Naive thymus-derived CD4-positive, alpha-beta T cell (primary cell): ENCODE results near the gene TCAP. TPM values are rescaled to one million over a fixed set of nuclear protein-coding genes. Genes with fewer than 3 reads are reported as not detected.
"Not testable (repeated sequence)": the region's sequence is repeated elsewhere in the genome, so short reads cannot be mapped to it uniquely, and the experiment has no call there.

Experiments
- ATAC-seq: fragments of 150-1000 bp; cut with Tn5 transposase; 2 replicates; pipeline ENCODE4 v1.10.0; 2021; ENCODE audit warnings: mild to moderate bottlenecking, moderate library complexity
- CTCF ChIA-PET: fragments of 350-600 bp; sonication (Branson Sonifier 250); formaldehyde crosslinking; loops from one replicate; lab custom pipeline; 2021; ENCODE audit warnings: antibody characterized with exemption; lab: Charles Lee
- POLR2A ChIA-PET: fragments of 350-600 bp; sonication (Branson Sonifier 250); formaldehyde crosslinking; loops from one replicate; lab custom pipeline; 2021; ENCODE audit warnings: antibody characterized with exemption, inconsistent platforms; lab: Charles Lee
- DNase-seq, 9 donors: peaks; one replicate each; pipeline versions ENCODE4 v3.0.0 to v3.0.0-alpha.2; 2020 to 2022; ENCODE audit warnings: mixed read lengths in 1 of 9
- H3K27ac ChIP-seq: one replicate; pipeline ENCODE4 v1.7.0; 2013; ENCODE audit warnings: mild to moderate bottlenecking, low read depth, low read length, moderate library complexity
- H3K27me3 ChIP-seq, 2 donors: one replicate each; pipeline ENCODE4 v1.7.0; 2013; ENCODE audit warnings: low read length in 2 of 2, mild to moderate bottlenecking in 2 of 2, moderate library complexity in 2 of 2; ENCODE audit not compliant: control insufficient read depth in 2 of 2, insufficient read depth in 2 of 2
- H3K36me3 ChIP-seq, 3 experiments: 1 replicate in 2 of 3; 2 replicates in 1 of 3; pipeline ENCODE4 v1.7.0; 2013; ENCODE audit warnings: low read length in 3 of 3, mild to moderate bottlenecking in 3 of 3, moderate library complexity in 1 of 3; ENCODE audit not compliant: insufficient read depth in 3 of 3, control insufficient read depth in 2 of 3
- H3K4me1 ChIP-seq, 2 donors: one replicate each; pipeline ENCODE4 v1.7.0; 2013; ENCODE audit warnings: low read length in 2 of 2, mild to moderate bottlenecking in 2 of 2, moderate library complexity in 1 of 2; ENCODE audit not compliant: control insufficient read depth in 2 of 2, insufficient read depth in 2 of 2
- H3K4me3 ChIP-seq: 2 replicates; pipeline ENCODE4 v1.7.0; 2013; ENCODE audit warnings: mild to moderate bottlenecking, low read length
- H3K9me3 ChIP-seq, 3 experiments: 1 replicate in 2 of 3; 2 replicates in 1 of 3; pipeline ENCODE4 v1.7.0; 2013; ENCODE audit warnings: low read length in 3 of 3; ENCODE audit not compliant: control insufficient read depth in 2 of 3
- H3K27ac Mint-ChIP-seq, 9 donors: one replicate each; pipeline ENCODE4 v1.8.0; 2020 to 2022; ENCODE audit warnings: mixed read lengths in 9 of 9, mild to moderate bottlenecking in 8 of 9, moderate library complexity in 5 of 9, inconsistent platforms in 2 of 9
- H3K27me3 Mint-ChIP-seq, 5 donors: one replicate each; pipeline ENCODE4 v1.8.0; 2021 to 2022; ENCODE audit warnings: mixed read lengths in 5 of 5, mild to moderate bottlenecking in 1 of 5
- H3K36me3 Mint-ChIP-seq, 5 donors: one replicate each; pipeline ENCODE4 v1.8.0; 2020 to 2022; ENCODE audit warnings: mixed read lengths in 5 of 5, mild to moderate bottlenecking in 3 of 5, inconsistent platforms in 1 of 5
- H3K4me1 Mint-ChIP-seq, 7 donors: one replicate each; pipeline ENCODE4 v1.8.0; 2020 to 2022; ENCODE audit warnings: mixed read lengths in 7 of 7, mild to moderate bottlenecking in 3 of 7, inconsistent platforms in 1 of 7
- H3K4me3 Mint-ChIP-seq, 10 donors: one replicate each; pipeline ENCODE4 v1.8.0; 2020 to 2022; ENCODE audit warnings: mild to moderate bottlenecking in 10 of 10, mixed read lengths in 10 of 10, moderate library complexity in 6 of 10, inconsistent platforms in 2 of 10
- H3K9me3 Mint-ChIP-seq, 11 donors: one replicate each; pipeline ENCODE4 v1.8.0; 2020 to 2022; ENCODE audit warnings: mixed read lengths in 11 of 11, mild to moderate bottlenecking in 4 of 11, inconsistent platforms in 1 of 11, moderate library complexity in 1 of 11
- intact Hi-C, 2 donors: fragments of 100-400 bp; cut with micrococcal nuclease; formaldehyde crosslinking; loops; one replicate each; pipeline ENCODE4 v1.15.1; 2023
- polyA plus RNA-seq, 2 donors: library from polyadenylated mRNA; unstranded; fragments of 300-500 nt; fragmentation: Illumina TruSeq; gene quantifications; one replicate each; pipeline ENCODE4 v1.2.3, GENCODE V29; 2021
- total RNA-seq, 6 experiments: library from RNA in 5 of 6; stranded (reverse) in 5 of 6; gene quantifications; 1 replicate in 5 of 6; 2 replicates in 1 of 6; pipeline ENCODE4 v1.2.3 and lab custom pipeline; 2021 to 2026

TCAP gene
- total and polyA plus RNA-seq, 7 experiments from 2014 or later, result 0.12 to 10.5 (median 3.3) TPM; not detected in 1

- ATAC-seq, H3K4me3 ChIP-seq, H3K9me3 ChIP-seq, H3K9me3 Mint-ChIP-seq, H3K4me3 Mint-ChIP-seq, H3K27ac Mint-ChIP-seq, H3K27ac ChIP-seq, DNase-seq, H3K27me3 ChIP-seq, H3K36me3 Mint-ChIP-seq, H3K27me3 Mint-ChIP-seq, intact Hi-C loops, H3K36me3 ChIP-seq: not testable (repeated sequence)
- peaks cover 7 to 16% of the 10 kb centered on the region in 2 donors for H3K4me1 ChIP-seq
- POLR2A ChIA-PET, result interaction anchor here (1.1 kb wide), 1 partner anchor 14 kb away, joined by 3 read pairs; no protein-coding TSS in a partner anchor
- CTCF ChIA-PET, result interaction anchor here (0.6 to 0.7 kb wide), 2 partner anchors 57 to 204 kb away, joined by 3 read pairs; no protein-coding TSS in a partner anchor
- peaks cover 11 to 33% (median 20%) of the 10 kb centered on the region in 7 donors for H3K4me1 Mint-ChIP-seq
Observed at GRCh38 chr17:39711071-39711470, 45.9 kb downstream of the TCAP start.

- H3K9me3 Mint-ChIP-seq, result peaks cover 0 to 2% (median 0%) of the 10 kb centered on the region in 11 donors
- H3K27me3 ChIP-seq, result no peaks in the 10 kb centered on the region
- ChIA-PET POLR2A (no interaction called here), CTCF (interaction anchor here (0.7 kb wide), 1 partner anchor 160 kb away, joined by 3 read pairs; no protein-coding TSS in a partner anchor)
- no peak overlapping the region for H3K27ac ChIP-seq
- peaks cover 6 to 9% of the 10 kb centered on the region in 2 donors for H3K4me1 ChIP-seq
- H3K4me3 ChIP-seq, result no peak overlapping the region
- H3K36me3 ChIP-seq, result no peaks in the 10 kb centered on the region
- no peak overlapping the region for H3K4me3 Mint-ChIP-seq
- no peak overlapping the region for H3K27ac Mint-ChIP-seq
- no peak for ATAC-seq
- H3K36me3 Mint-ChIP-seq, result peaks cover 0 to 4% (median 0%) of the 10 kb centered on the region in 5 donors
- no peak for DNase-seq
- H3K27me3 Mint-ChIP-seq, result no peaks in the 10 kb centered on the region
- H3K4me1 Mint-ChIP-seq, result peaks cover 8 to 25% (median 17%) of the 10 kb centered on the region in 7 donors
- H3K9me3 ChIP-seq, result no peaks in the 10 kb centered on the region
- intact Hi-C loops, result no loop called here
Observed at GRCh38 chr17:39711851-39712250, 46.7 kb downstream of the TCAP start.

- H3K36me3 Mint-ChIP-seq, result peaks cover 0 to 4% (median 0%) of the 10 kb centered on the region in 5 donors
- Histone ChIP-seq H3K27me3 (no peaks in the 10 kb centered on the region), H3K9me3 (no peaks in the 10 kb centered on the region), H3K4me1 (no peaks in the 10 kb centered on the region), H3K27ac (no peak overlapping the region), H3K4me3 (no peak overlapping the region), H3K36me3 (no peaks in the 10 kb centered on the region)
- peaks cover 0 to 6% (median 5%) of the 10 kb centered on the region in 7 donors for H3K4me1 Mint-ChIP-seq
- ChIA-PET CTCF (interaction anchor here (0.9 to 1.7 kb wide), 2 partner anchors 15 to 48 kb away, joined by 3 to 5 read pairs; no protein-coding TSS in a partner anchor), POLR2A (interaction anchor here (0.6 kb wide), 1 partner anchor 51 kb away, joined by 3 read pairs; no protein-coding TSS in a partner anchor)
- H3K4me3 Mint-ChIP-seq, result no peak overlapping the region
- intact Hi-C loops, result no loop called here
- no peak overlapping the region for H3K27ac Mint-ChIP-seq
- ATAC-seq (no peak), DNase-seq (no peak)
- no peaks in the 10 kb centered on the region for H3K27me3 Mint-ChIP-seq
- peaks cover 0 to 2% (median 0%) of the 10 kb centered on the region in 11 donors for H3K9me3 Mint-ChIP-seq
Observed at GRCh38 chr17:39714234-39714633, 49.1 kb downstream of the TCAP start.

- H3K27me3 Mint-ChIP-seq, result no peaks in the 10 kb centered on the region
- no peaks in the 10 kb centered on the region for H3K9me3 ChIP-seq
- no peak overlapping the region for H3K27ac Mint-ChIP-seq
- H3K27ac ChIP-seq, result no peak overlapping the region
- no peak overlapping the region for H3K4me3 Mint-ChIP-seq
- no peak for ATAC-seq
- no peaks in the 10 kb centered on the region for H3K36me3 ChIP-seq
- no peak overlapping the region for H3K4me3 ChIP-seq
- no peaks in the 10 kb centered on the region for H3K27me3 ChIP-seq
- no peaks in the 10 kb centered on the region for H3K9me3 Mint-ChIP-seq
- ChIA-PET POLR2A (no interaction called here), CTCF (no interaction called here)
- peaks cover 0 to 4% (median 0%) of the 10 kb centered on the region in 5 donors for H3K36me3 Mint-ChIP-seq
- H3K4me1 ChIP-seq, result no peaks in the 10 kb centered on the region
- intact Hi-C loops, result no loop called here
- DNase-seq, result no peak
- H3K4me1 Mint-ChIP-seq, result peaks cover 0 to 3% (median 0%) of the 10 kb centered on the region in 7 donors
Observed at GRCh38 chr17:39715375-39716072, 50.4 kb downstream of the TCAP start.

Other genes starting within 250 kb of the TCAP start
- gene MED1, start 214.1 kb upstream of the TCAP start, total RNA-seq, result 10 to 100 TPM; 37.3 to 61.5 (median 56.0) TPM
- 10 to 100 TPM; 20.6 to 27.6 TPM for gene MED1, start 214.1 kb upstream of the TCAP start, polyA plus RNA-seq
- 100 to 1,000 TPM in 4 of 5 experiments, 10 to 100 TPM in 1; 94.9 to 118 (median 112) TPM for gene CDK12, start 203.9 kb upstream of the TCAP start, total RNA-seq
- gene CDK12, start 203.9 kb upstream of the TCAP start, polyA plus RNA-seq, result 1 to 10 TPM; 3.6 to 6.2 TPM
- not detected for gene NEUROD2, start 57.4 kb upstream of the TCAP start, total RNA-seq
- not detected for gene NEUROD2, start 57.4 kb upstream of the TCAP start, polyA plus RNA-seq
- not detected for gene PPP1R1B, start 38.4 kb upstream of the TCAP start, total RNA-seq
- not detected for gene PPP1R1B, start 38.4 kb upstream of the TCAP start, polyA plus RNA-seq
- 100 to 1,000 TPM in 2 of 5 experiments, 10 to 100 TPM in 3; 69.8 to 143 (median 99.3) TPM for gene STARD3, start 28.2 kb upstream of the TCAP start, total RNA-seq
- 10 to 100 TPM; 46.7 to 56.9 TPM for gene STARD3, start 28.2 kb upstream of the TCAP start, polyA plus RNA-seq
- gene PNMT, start 3.1 kb downstream of the TCAP start, total RNA-seq, result under 1 TPM in 4 of 5 experiments, not detected in 1; 0.42 to 0.89 (median 0.50) TPM
- under 1 TPM; 0.36 to 0.48 TPM for gene PNMT, start 3.1 kb downstream of the TCAP start, polyA plus RNA-seq
- gene PGAP3, start 22.7 kb downstream of the TCAP start, total RNA-seq, result 10 to 100 TPM; 26.3 to 39.9 (median 35.1) TPM
- gene PGAP3, start 22.7 kb downstream of the TCAP start, polyA plus RNA-seq, result 10 to 100 TPM; 13.3 to 20.7 TPM
- gene ERBB2, start 34.7 kb downstream of the TCAP start, total RNA-seq, result 10 to 100 TPM in 1 of 5 experiments, 1 to 10 TPM in 4; 3.6 to 10.5 (median 6.6) TPM
- 1 to 10 TPM in 1 of 2 donors, under 1 TPM in 1; 0.39 to 2.4 TPM for gene ERBB2, start 34.7 kb downstream of the TCAP start, polyA plus RNA-seq
- gene MIEN1, start 65.2 kb downstream of the TCAP start, total RNA-seq, result 10 to 100 TPM; 28.7 to 40.1 (median 32.3) TPM
- 10 to 100 TPM; 73.5 to 74.3 TPM for gene MIEN1, start 65.2 kb downstream of the TCAP start, polyA plus RNA-seq
- under 1 TPM in 1 of 5 experiments, not detected in 4; 0.99 TPM for gene GRB7, start 72.6 kb downstream of the TCAP start, total RNA-seq
- not detected for gene GRB7, start 72.6 kb downstream of the TCAP start, polyA plus RNA-seq
- 10 to 100 TPM; 26.1 to 77.8 (median 61.1) TPM for gene IKZF3, start 199.0 kb downstream of the TCAP start, total RNA-seq
- gene IKZF3, start 199.0 kb downstream of the TCAP start, polyA plus RNA-seq, result 10 to 100 TPM in 1 of 2 donors, 1 to 10 TPM in 1; 9.7 to 31.4 TPM
- under 1 TPM in 3 of 5 experiments, not detected in 2; 0.17 to 0.84 (median 0.51) TPM for gene ZPBP2, start 202.9 kb downstream of the TCAP start, total RNA-seq
- gene ZPBP2, start 202.9 kb downstream of the TCAP start, polyA plus RNA-seq, result under 1 TPM in 1 of 2 donors, not detected in 1; 0.11 TPM